Right lobe of liver (tissue), 6 donors: ENCODE measurements around the gene MACC1. TPM values are rescaled to one million over a fixed set of nuclear protein-coding genes. Genes with fewer than 3 reads are reported as not detected.

Experiments used
- ATAC-seq, 4 donors: fragments of 200-7000 bp; cut with Tn5 transposase; one replicate each; pipeline ENCODE4 v1.9.1; 2020; ENCODE audit warnings: mild to moderate bottlenecking in 4 of 4, moderate library complexity in 4 of 4
- DNase-seq, 3 donors: peaks; one replicate each; pipeline ENCODE4 v3.0.0-alpha.2; 2020
- H3K27ac ChIP-seq, 3 donors: fragments of 200-600 bp; one replicate each; pipeline ENCODE4 v1.8.0; 2022
- H3K27me3 ChIP-seq, 2 donors: fragments of 200-600 bp; one replicate each; pipeline ENCODE4 v1.8.0; 2022
- H3K36me3 ChIP-seq, 4 donors: fragments of 200-600 bp; sonication (generic) in 1 of 4; one replicate each; pipeline versions ENCODE4 v1.5.1 to v1.8.0; 2017 to 2022; ENCODE audit warnings: control low read depth in 1 of 4
- H3K4me1 ChIP-seq, 4 donors: fragments of 200-600 bp; sonication (generic) in 1 of 4; one replicate each; pipeline versions ENCODE4 v1.5.1 to v1.8.0; 2017 to 2022; ENCODE audit warnings: control low read depth in 1 of 4
- H3K4me3 ChIP-seq, 3 donors: fragments of 200-600 bp; one replicate each; pipeline ENCODE4 v1.8.0; 2022
- H3K9me3 ChIP-seq, 4 donors: fragments of 200-600 bp; sonication (generic) in 1 of 4; one replicate each; pipeline versions ENCODE4 v1.5.1 to v1.8.0; 2017 to 2022; ENCODE audit warnings: control low read depth in 1 of 4
- POLR2A ChIP-seq: fragments of 450-650 bp; IDR thresholded peaks from one replicate; pipeline ENCODE4 v1.6.1; 2017; ENCODE audit warnings: antibody characterized with exemption, mild to moderate bottlenecking
- WGBS: methylation state at CpG from one replicate; pipeline ENCODE4 v1.1.6; 2018; ENCODE audit warnings: low coverage, low lambda C conversion rate; ENCODE audit not compliant: insufficient coverage; ENCODE audit errors: missing lambda C conversion rate; 5-methylcytosine and 5-hydroxymethylcytosine counted together
- intact Hi-C, 2 donors: fragments of 100-400 bp; cut with DNase I; formaldehyde crosslinking; loops; one replicate each; pipeline versions ENCODE4 v1.11.2 to v1.14.1; 2022
- total RNA-seq, 6 experiments: library from RNA; depleted of rRNA in 2 of 6; stranded (reverse); fragments of >200 nt in 2 of 6; fragmentation: NEBNext Ultra II Directional in 3 of 6; extraction: Animal tissue kit (Norgen Biotek cat#: 25700) in 3 of 6; gene quantifications; one replicate each; pipeline versions ENCODE4 v1.1.0 to v1.2.4, GENCODE V29; 2016 to 2023
- TF ChIP-seq, protein P1 (sequence below), 4 donors: fragments of 200-600 bp in 3 of 4; fragments of 450-650 bp in 1 of 4; IDR thresholded peaks; one replicate each; pipeline versions ENCODE4 v1.5.1 to v1.8.0; 2016 to 2022; ENCODE audit warnings: antibody characterized with exemption in 4 of 4, mild to moderate bottlenecking in 2 of 4
- donor health status: DM: no; HTN: yes; CAD: no.
- donor health status: DM: no; HTN: no; CAD: no.
- donor health status: DM: no; HTN: no; CAD: no.
- donor health status: DM: no; HTN: yes; CAD: no.
- donor health status: DM: no; HTN: yes; CAD: no.

The MACC1 gene
- total RNA-seq, 6 experiments from 2014 or later = 0.13 to 0.93 (median 0.32) TPM

DNA sequence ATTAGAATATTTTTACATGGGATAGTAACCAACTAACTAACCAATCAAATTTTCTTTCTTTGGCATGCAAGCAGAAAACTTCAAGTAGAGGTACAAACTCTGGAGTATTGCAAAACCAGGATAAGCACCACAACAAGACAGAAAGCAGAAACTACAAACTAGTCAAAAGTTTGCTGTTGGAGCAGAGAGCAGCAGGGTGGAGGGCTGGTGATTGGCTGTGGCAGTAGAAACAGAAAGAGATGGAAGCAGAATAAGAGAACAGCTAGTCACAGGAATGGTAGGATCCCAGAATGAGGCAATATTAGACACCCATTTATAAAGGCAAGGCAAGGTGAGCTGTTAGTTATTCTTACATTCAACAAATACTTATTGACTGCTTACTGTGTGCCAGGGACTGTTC lies 6.8 kb upstream of the MACC1 start:
- DNase-seq (no peak), ATAC-seq (peak in 1 of 4 donors; percentile 27)
- TF ChIP-seq POLR2A = no peak
- TF ChIP-seq, protein P1, sequence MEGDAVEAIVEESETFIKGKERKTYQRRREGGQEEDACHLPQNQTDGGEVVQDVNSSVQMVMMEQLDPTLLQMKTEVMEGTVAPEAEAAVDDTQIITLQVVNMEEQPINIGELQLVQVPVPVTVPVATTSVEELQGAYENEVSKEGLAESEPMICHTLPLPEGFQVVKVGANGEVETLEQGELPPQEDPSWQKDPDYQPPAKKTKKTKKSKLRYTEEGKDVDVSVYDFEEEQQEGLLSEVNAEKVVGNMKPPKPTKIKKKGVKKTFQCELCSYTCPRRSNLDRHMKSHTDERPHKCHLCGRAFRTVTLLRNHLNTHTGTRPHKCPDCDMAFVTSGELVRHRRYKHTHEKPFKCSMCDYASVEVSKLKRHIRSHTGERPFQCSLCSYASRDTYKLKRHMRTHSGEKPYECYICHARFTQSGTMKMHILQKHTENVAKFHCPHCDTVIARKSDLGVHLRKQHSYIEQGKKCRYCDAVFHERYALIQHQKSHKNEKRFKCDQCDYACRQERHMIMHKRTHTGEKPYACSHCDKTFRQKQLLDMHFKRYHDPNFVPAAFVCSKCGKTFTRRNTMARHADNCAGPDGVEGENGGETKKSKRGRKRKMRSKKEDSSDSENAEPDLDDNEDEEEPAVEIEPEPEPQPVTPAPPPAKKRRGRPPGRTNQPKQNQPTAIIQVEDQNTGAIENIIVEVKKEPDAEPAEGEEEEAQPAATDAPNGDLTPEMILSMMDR (IDR thresholded peaks at IDR 0.05) = no peak
- no peak overlapping the region for H3K4me3 ChIP-seq
- H3K4me1 ChIP-seq = no peaks in the 10 kb centered on the region
- H3K36me3 ChIP-seq = no peaks in the 10 kb centered on the region
- intact Hi-C loops = no loop called here
- no peaks in the 10 kb centered on the region for H3K27me3 ChIP-seq
- no peak overlapping the region for H3K27ac ChIP-seq
- H3K9me3 ChIP-seq = no peaks in the 10 kb centered on the region

DNA sequence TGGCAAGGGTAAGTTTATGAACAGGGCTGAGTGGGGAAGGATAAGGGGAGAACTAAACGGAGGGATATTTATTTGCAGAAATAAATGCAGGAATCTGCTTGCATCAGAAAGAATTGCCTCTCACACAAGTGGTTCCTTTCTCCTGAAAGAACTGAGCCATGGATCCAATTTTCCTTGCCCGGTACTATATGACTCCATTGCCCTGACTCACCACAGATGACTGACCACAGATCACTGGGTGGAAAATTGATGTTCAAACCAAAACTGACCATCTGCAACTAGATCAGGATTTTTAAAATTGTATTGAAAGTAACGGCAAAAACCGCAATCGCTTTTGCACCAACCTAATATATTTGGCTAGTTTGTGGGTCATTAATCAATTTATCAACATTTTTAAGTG lies 6.2 kb upstream of the MACC1 start:
- Histone ChIP-seq H3K36me3 (no peaks in the 10 kb centered on the region), H3K27ac (no peak overlapping the region), H3K9me3 (no peaks in the 10 kb centered on the region), H3K4me1 (no peaks in the 10 kb centered on the region), H3K27me3 (no peaks in the 10 kb centered on the region), H3K4me3 (no peak overlapping the region)
- DNase-seq (no peak), ATAC-seq (no peak)
- 80% methylated on average over 5 of the region's 5 CpGs for WGBS
- intact Hi-C loops = no loop called here
- no peak for TF ChIP-seq POLR2A
- TF ChIP-seq, protein P1 (IDR thresholded peaks at IDR 0.05) = no peak

DNA sequence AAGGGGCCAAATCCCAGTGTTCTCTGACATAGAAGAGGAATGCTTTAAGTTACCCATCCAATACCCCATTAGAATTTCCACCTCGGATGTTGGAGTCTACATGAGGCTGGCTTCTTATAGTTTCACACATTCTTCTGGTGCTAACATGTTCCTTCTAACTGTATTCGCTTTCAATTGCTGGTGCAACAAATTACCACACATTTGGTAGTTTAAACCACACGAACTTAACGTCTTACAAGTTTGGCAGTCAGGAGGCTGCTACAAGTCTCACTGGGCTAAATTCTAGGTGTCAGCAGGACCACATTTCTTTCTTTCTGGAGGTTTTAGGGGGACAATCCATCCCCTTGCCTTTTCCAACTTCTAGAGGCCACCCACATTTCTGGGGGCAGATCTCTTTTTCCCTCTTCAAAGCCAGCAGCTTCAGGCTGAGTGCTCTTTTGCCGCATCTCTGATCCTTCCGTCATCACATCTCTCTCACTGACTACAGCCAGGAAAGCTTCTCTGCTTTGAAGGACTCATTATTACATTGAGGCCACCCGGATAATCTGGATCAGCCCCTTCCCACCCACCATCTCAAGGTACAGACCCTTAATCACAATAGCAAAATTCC lies 5.1 kb upstream of the MACC1 start:
- DNase-seq = no peak
- Histone ChIP-seq H3K9me3 (no peaks in the 10 kb centered on the region), H3K4me3 (no peak overlapping the region), H3K27me3 (no peaks in the 10 kb centered on the region), H3K4me1 (no peaks in the 10 kb centered on the region), H3K36me3 (no peaks in the 10 kb centered on the region), H3K27ac (no peak overlapping the region)
- intact Hi-C loops = no loop called here
- no peak for ATAC-seq
- WGBS = 64% methylated on average over 7 of the region's 7 CpGs
- TF ChIP-seq, protein P1 (IDR thresholded peaks at IDR 0.05) = no peak
- TF ChIP-seq POLR2A = no peak

DNA sequence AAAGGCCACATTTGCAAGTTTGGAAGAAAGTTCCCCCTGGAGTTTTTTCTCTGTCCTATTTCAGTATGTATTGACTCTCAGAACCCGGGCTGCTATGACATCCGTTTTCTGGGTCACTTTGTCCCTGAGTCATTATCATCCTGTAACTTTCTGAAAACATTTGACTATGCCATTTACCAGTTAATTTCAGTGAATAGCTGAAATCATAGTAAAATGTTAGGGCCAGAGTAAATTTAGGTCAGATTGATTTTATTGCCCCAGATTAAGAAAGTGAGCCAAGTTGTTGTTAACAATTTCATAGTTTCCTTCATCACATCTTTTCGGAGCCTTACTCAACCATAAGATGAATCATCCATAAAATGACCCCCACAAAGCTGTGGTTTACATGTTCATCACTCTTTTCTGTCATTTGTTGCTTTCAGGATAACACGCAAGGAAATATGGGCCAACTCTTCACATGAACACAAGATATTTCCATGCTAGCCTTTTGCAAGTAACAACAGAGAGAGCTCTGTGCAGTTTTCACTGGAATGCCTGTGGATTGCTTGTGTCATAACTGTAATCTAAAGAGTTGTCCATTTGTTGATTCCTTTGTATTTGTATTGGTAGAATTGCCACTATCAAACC lies 3.9 kb upstream of the MACC1 start:
- Histone ChIP-seq H3K9me3 (no peaks in the 10 kb centered on the region), H3K27ac (peak overlapping the region in 1 of 3 donors; percentile 21), H3K4me3 (no peak overlapping the region), H3K36me3 (no peaks in the 10 kb centered on the region), H3K4me1 (no peaks in the 10 kb centered on the region), H3K27me3 (no peaks in the 10 kb centered on the region)
- DNase-seq (no peak), ATAC-seq (peak in 1 of 4 donors; percentile 12)
- intact Hi-C loops = no loop called here
- WGBS = 28% methylated on average over 4 of the region's 4 CpGs
- TF ChIP-seq POLR2A = no peak
- TF ChIP-seq, protein P1 (IDR thresholded peaks at IDR 0.05) = no peak
